DOHH2 (cell line): ENCODE measurements around the gene ILK.

Source experiments
- H3F3A ChIP-seq: fragments of 200-600 bp; sonication (generic), shearing (Covaris generic); 2 replicates; pipeline ENCODE4 v1.6.0; 2016; ENCODE audit warnings: antibody characterized with exemption, mild to moderate bottlenecking; ENCODE audit not compliant: control insufficient read depth, insufficient read depth
- H3K27ac ChIP-seq: fragments of 200-600 bp; sonication (generic); 2 replicates; pipeline ENCODE4 v1.5.1; 2014; ENCODE audit warnings: low read depth, mild to moderate bottlenecking, low read length, moderate library complexity
- H3K27me3 ChIP-seq: fragments of 200-600 bp; sonication (generic); 2 replicates; pipeline ENCODE4 v1.6.1; 2014; ENCODE audit warnings: mild to moderate bottlenecking, low read length, mixed read lengths; ENCODE audit not compliant: control insufficient read depth
- H3K36me3 ChIP-seq: fragments of 200-600 bp; sonication (generic); 2 replicates; pipeline ENCODE4 v1.6.1; 2014; ENCODE audit warnings: mild to moderate bottlenecking, low read length, moderate library complexity, mixed read lengths; ENCODE audit not compliant: control insufficient read depth
- H3K4me1 ChIP-seq: fragments of 200-600 bp; sonication (generic); 2 replicates; pipeline ENCODE4 v1.6.1; 2014; ENCODE audit warnings: mild to moderate bottlenecking, low read length, mixed read lengths; ENCODE audit not compliant: control insufficient read depth
- H3K4me2 ChIP-seq: fragments of 200-600 bp; sonication (generic); 2 replicates; pipeline ENCODE4 v1.6.0; 2014; ENCODE audit warnings: mild to moderate bottlenecking, low read length, moderate library complexity
- H3K4me3 ChIP-seq: fragments of 200-600 bp; sonication (generic); 2 replicates; pipeline ENCODE4 v1.5.1; 2014; ENCODE audit warnings: mild to moderate bottlenecking, low read length, mixed read lengths
- H3K79me2 ChIP-seq: fragments of 200-600 bp; sonication (generic); 2 replicates; pipeline ENCODE4 v1.6.1; 2014; ENCODE audit warnings: mild to moderate bottlenecking, low read length, mixed read lengths; ENCODE audit not compliant: control insufficient read depth
- H3K9me2 ChIP-seq: fragments of 200-600 bp; sonication (generic); replicated peaks from 2 replicates; pipeline ENCODE4 v1.6.1; 2014; ENCODE audit warnings: mild to moderate bottlenecking, low read length, mixed read lengths; ENCODE audit not compliant: control insufficient read depth
- H3K9me3 ChIP-seq: fragments of 200-600 bp; sonication (generic); 2 replicates; pipeline ENCODE4 v1.6.1; 2014; ENCODE audit warnings: antibody characterized with exemption, low read length, mixed read lengths; ENCODE audit not compliant: control insufficient read depth, insufficient read depth
- H4K20me1 ChIP-seq: fragments of 200-600 bp; sonication (generic); 2 replicates; pipeline ENCODE4 v1.6.0; 2014; ENCODE audit warnings: low read depth, mild to moderate bottlenecking, antibody characterized with exemption, low read length, moderate library complexity; ENCODE audit not compliant: control insufficient read depth, insufficient read depth
- CTCF ChIP-seq: fragments of 200-600 bp; sonication (generic); IDR thresholded peaks from one replicate; pipeline ENCODE4 v1.5.1; 2014; ENCODE audit warnings: antibody characterized with exemption, mild to moderate bottlenecking, low read depth, low read length; ENCODE audit not compliant: poor library complexity, severe bottlenecking
- EZH2phosphoT487 ChIP-seq: fragments of 200-600 bp; sonication (generic); IDR thresholded peaks from 2 replicates; pipeline ENCODE4 v1.6.1; 2017; ENCODE audit warnings: borderline replicate concordance, mild to moderate bottlenecking, antibody characterized with exemption, low read length, moderate library complexity, mixed read lengths

ILK gene

GRCh38 chr11:6568191-6568918 is 35.2 kb upstream of the ILK start:
- Histone ChIP-seq H3K27me3 (no peaks in the 10 kb centered on the region), H3K79me2 (no peaks in the 10 kb centered on the region), H3K4me2 (no peak overlapping the region), H3K4me3 (no peak overlapping the region), H4K20me1 (no peaks in the 10 kb centered on the region), H3F3A (no peaks in the 10 kb centered on the region), H3K27ac (no peak overlapping the region), H3K9me2 (no peaks in the 10 kb centered on the region), H3K36me3 (no peaks in the 10 kb centered on the region), H3K4me1 (no peaks in the 10 kb centered on the region), H3K9me3 (no peaks in the 10 kb centered on the region)
- peak; percentile 38 for TF ChIP-seq CTCF
- TF ChIP-seq EZH2phosphoT487: no peak

GRCh38 chr11:6569706-6570105 is 33.9 kb upstream of the ILK start:
- Histone ChIP-seq H3F3A (no peaks in the 10 kb centered on the region), H3K4me2 (no peak overlapping the region), H3K27ac (no peak overlapping the region), H3K27me3 (no peaks in the 10 kb centered on the region), H4K20me1 (no peaks in the 10 kb centered on the region), H3K36me3 (no peaks in the 10 kb centered on the region), H3K9me2 (no peaks in the 10 kb centered on the region), H3K79me2 (no peaks in the 10 kb centered on the region), H3K9me3 (no peaks in the 10 kb centered on the region), H3K4me1 (no peaks in the 10 kb centered on the region), H3K4me3 (no peak overlapping the region)
- TF ChIP-seq EZH2phosphoT487: no peak
- no peak for TF ChIP-seq CTCF

- Histone ChIP-seq H3K36me3 (no peaks in the 10 kb centered on the region), H3F3A (no peaks in the 10 kb centered on the region), H4K20me1 (no peaks in the 10 kb centered on the region), H3K79me2 (no peaks in the 10 kb centered on the region), H3K27me3 (no peaks in the 10 kb centered on the region), H3K4me2 (no peak overlapping the region), H3K4me3 (no peak overlapping the region), H3K9me2 (no peaks in the 10 kb centered on the region), H3K27ac (no peak overlapping the region), H3K9me3 (no peaks in the 10 kb centered on the region), H3K4me1 (no peaks in the 10 kb centered on the region)
- TF ChIP-seq CTCF (no peak), EZH2phosphoT487 (no peak)
Measured at GRCh38 chr11:6570691-6571427, 32.7 kb upstream of the ILK start.
